Putamen (tissue), 1 donor: ENCODE measurements around the gene F7.

Source experiments
- DNase-seq: peaks from one replicate; pipeline ENCODE4 v3.0.0-alpha.2; 2016; ENCODE audit warnings: low spot score

Gene F7

DNA sequence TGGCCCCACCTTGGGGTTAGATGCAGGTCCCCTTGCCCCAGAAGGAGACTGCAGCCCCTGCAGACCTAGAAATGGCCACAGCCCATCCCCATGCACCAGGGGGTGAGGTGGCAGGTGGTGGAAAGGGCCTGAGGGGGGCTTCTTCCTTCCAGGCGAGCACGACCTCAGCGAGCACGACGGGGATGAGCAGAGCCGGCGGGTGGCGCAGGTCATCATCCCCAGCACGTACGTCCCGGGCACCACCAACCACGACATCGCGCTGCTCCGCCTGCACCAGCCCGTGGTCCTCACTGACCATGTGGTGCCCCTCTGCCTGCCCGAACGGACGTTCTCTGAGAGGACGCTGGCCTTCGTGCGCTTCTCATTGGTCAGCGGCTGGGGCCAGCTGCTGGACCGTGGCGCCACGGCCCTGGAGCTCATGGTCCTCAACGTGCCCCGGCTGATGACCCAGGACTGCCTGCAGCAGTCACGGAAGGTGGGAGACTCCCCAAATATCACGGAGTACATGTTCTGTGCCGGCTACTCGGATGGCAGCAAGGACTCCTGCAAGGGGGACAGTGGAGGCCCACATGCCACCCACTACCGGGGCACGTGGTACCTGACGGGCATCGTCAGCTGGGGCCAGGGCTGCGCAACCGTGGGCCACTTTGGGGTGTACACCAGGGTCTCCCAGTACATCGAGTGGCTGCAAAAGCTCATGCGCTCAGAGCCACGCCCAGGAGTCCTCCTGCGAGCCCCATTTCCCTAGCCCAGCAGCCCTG, 12.8 kb downstream of the F7 start:
- DNase-seq = no peak

DNA sequence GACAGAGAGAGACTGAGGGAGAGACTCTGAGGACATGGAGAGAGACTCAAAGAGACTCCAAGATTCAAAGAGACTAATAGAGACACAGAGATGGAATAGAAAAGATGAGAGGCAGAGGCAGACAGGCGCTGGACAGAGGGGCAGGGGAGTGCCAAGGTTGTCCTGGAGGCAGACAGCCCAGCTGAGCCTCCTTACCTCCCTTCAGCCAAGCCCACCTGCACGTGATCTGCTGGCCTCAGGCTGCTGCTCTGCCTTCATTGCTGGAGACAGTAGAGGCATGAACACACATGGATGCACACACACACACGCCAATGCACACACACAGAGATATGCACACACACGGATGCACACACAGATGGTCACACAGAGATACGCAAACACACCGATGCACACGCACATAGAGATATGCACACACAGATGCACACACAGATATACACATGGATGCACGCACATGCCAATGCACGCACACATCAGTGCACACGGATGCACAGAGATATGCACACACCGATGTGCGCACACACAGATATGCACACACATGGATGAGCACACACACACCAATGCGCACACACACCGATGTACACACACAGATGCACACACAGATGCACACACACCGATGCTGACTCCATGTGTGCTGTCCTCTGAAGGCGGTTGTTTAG, 13.7 kb downstream of the F7 start:
- no peak for DNase-seq

GRCh38 chr13:113119822-113120189, 14.2 kb downstream of the F7 start:
- DNase-seq = no peak

GRCh38 chr13:113120300-113121182, 14.9 kb downstream of the F7 start:
- no peak for DNase-seq

- no peak for DNase-seq
Measured at GRCh38 chr13:113121183-113121927, 15.8 kb downstream of the F7 start.

GRCh38 chr13:113121928-113122471, 16.4 kb downstream of the F7 start:
- DNase-seq = no peak

GRCh38 chr13:113122550-113123225, 17.1 kb downstream of the F7 start, which contains the start of gene F10:
TSS of gene F10 (plus strand) at chr13:113122799. CDS start at chr13:113122856, 57 bp downstream.
- DNase-seq = no peak

DNA sequence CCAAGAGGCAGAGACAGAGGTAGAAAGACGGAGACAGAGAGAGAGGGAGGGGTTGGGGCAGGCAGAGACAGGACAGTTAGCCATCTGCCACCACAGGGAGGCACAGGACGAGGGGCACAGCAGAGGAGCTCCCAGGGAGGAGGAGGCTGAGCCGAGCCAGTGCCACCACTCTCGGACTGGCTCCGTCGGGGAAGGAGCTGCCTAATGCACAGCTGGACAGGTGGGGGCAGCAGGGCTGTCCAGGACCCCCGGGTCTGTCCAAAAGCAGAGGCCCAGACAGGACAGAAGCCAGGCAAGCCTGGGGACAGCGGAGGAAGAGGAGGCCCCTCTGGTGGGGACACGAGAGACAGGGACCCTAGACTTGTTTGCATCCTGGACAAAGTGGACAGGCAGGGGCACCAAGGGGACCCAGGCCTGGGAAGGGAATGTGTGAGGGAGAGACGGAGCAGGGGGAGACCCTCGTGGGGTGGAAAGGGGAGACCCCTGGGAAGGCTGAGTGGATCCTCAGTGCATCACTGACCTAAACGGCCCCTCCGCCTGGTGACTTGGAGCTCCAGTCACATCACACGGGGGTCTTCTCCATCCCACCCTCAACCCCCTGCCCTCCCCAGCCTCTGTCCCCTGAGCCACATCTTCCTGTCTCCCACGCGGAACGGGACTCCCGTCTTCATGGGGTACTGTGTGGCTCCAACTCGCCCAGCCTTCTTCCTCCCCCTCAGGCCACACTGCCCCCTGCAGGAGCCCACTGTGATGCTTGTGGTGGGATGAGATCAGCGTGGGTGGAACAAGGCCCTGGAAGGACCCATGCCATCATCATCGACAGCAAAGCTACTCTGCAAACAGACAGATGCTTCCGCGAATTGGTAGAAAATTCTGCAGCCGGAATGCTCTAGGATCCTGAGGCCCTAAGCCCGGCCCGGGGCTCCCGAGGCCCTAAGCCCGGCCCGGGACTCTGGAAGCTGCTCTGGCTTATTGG, 17.9 kb downstream of the F7 start:
- DNase-seq = no peak

DNA sequence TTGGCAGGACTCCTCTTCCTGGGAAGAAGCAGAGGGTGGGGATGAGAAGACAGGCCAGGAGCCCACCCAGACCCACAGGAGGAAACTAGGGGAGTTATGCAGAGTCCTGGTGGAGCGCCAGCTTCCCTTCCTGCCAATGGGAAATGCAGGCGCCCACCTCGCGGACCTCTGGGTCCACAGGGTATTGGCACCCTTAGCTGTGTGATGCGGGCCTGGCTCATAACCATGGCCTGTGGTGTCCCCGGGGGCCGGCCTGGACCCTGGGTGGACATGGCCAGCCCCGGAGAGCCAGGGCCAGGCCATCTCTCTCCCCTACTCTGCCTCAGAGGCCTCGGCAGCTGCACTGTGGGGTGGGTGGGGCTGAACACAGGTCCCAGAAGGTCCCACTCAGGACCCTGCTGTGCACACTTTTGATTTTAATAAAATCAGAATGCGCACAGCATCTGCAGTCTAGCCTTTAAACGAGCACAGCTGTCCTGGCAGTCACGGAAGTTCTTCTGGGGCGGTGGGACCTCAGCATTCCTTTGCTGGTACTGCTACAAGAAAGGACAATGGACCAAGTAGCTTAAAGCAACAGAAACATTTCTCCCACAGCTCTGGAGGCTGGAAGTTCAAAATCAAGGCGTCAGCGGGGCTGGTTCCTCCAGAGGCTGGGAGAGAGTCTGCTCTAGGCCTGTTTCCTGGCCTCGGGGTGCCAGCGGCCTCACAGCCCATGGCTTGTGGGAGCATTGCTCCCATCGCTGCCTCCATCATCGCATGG, 18.8 kb downstream of the F7 start:
- DNase-seq = no peak

GRCh38 chr13:113125506-113126264, 20.1 kb downstream of the F7 start:
- DNase-seq = no peak

- DNase-seq = no peak
Measured at GRCh38 chr13:113126265-113127150, 20.9 kb downstream of the F7 start.

GRCh38 chr13:113129480-113129879, 23.9 kb downstream of the F7 start:
- DNase-seq = no peak

- DNase-seq = no peak
Measured at GRCh38 chr13:113129921-113130750, 24.5 kb downstream of the F7 start.

- DNase-seq = no peak
Measured at GRCh38 chr13:113135281-113135760, 29.7 kb downstream of the F7 start.

DNA sequence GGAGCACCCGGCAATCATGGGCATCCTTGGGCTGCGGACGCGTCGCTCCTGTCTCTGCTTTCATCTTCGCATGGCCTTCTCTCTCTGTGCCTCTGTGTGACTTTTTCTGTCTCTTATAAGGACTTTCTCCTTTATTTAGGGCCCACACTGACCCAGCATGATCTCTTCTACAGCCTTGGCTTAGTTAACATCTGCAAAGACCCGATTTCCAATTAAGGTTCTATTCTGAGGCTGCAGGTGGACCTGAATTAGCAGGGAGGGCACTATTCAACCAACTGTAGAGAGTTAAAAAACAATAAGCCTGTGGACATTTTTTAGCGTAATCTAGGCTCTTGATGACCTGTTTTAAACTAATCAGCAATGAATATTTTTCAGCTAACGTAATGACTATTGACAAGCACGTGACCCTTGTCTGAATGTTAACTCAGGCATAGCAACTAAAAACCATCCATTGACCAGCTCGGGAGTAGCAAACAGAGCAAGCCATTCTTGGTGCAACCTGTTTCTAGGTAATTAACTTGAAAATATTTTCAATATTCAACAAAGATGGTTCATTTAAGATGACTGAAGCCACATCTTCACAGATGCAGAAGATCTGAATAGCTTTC, 32.2 kb downstream of the F7 start:
- DNase-seq = no peak
